GM23248 (cell line): ENCODE results near the gene MET. TPM values are rescaled to one million over a fixed set of nuclear protein-coding genes. Genes with fewer than 3 reads are reported as not detected.

ENCODE experiments used
- DNase-seq: peaks from one replicate; pipeline ENCODE4 v3.0.0-alpha.2; 2015
- H2AFZ ChIP-seq: fragments of 200-600 bp; sonication (generic); 2 replicates; pipeline ENCODE4 v1.6.1; 2016; ENCODE audit warnings: antibody characterized with exemption
- H3F3A ChIP-seq: fragments of 200-600 bp; sonication (generic); 2 replicates; pipeline ENCODE4 v1.6.1; 2016; ENCODE audit warnings: mild to moderate bottlenecking, antibody characterized with exemption, mixed run types; ENCODE audit not compliant: insufficient read depth
- H3K27ac ChIP-seq: fragments of 200-600 bp; sonication (generic); 2 replicates; pipeline ENCODE4 v1.5.1; 2016; ENCODE audit warnings: mild to moderate bottlenecking
- H3K27me3 ChIP-seq: fragments of 200-600 bp; sonication (generic); replicated peaks from 2 replicates; pipeline ENCODE4 v1.6.1; 2016; ENCODE audit warnings: mild to moderate bottlenecking; ENCODE audit not compliant: insufficient read depth
- H3K36me3 ChIP-seq: fragments of 200-600 bp; sonication (generic); 2 replicates; pipeline ENCODE4 v1.6.1; 2016; ENCODE audit warnings: low read depth, mild to moderate bottlenecking
- H3K4me1 ChIP-seq: fragments of 200-600 bp; sonication (generic); 2 replicates; pipeline ENCODE4 v1.6.1; 2016; ENCODE audit warnings: mild to moderate bottlenecking; ENCODE audit not compliant: insufficient read depth
- H3K4me2 ChIP-seq: fragments of 200-600 bp; sonication (generic); one replicate; pipeline ENCODE4 v1.6.1; 2016; ENCODE audit warnings: mild to moderate bottlenecking; ENCODE audit not compliant: unreplicated experiment
- H3K4me3 ChIP-seq: fragments of 200-600 bp; sonication (generic); 2 replicates; pipeline ENCODE4 v1.5.1; 2016; ENCODE audit warnings: mild to moderate bottlenecking
- H3K79me2 ChIP-seq: fragments of 200-600 bp; sonication (generic); 2 replicates; pipeline ENCODE4 v1.6.1; 2016; ENCODE audit warnings: mild to moderate bottlenecking; ENCODE audit not compliant: insufficient read depth
- H3K9ac ChIP-seq: fragments of 200-600 bp; sonication (generic); 2 replicates; pipeline ENCODE4 v1.6.1; 2016; ENCODE audit warnings: mild to moderate bottlenecking
- H3K9me2 ChIP-seq: fragments of 200-600 bp; sonication (generic); 2 replicates; pipeline ENCODE4 v1.6.1; 2016; ENCODE audit warnings: mixed run types, mild to moderate bottlenecking, moderate library complexity; ENCODE audit not compliant: insufficient read depth
- H3K9me3 ChIP-seq: fragments of 200-600 bp; sonication (generic); one replicate; pipeline ENCODE4 v1.6.1; 2017; ENCODE audit warnings: low read depth
- H4K20me1 ChIP-seq: fragments of 200-600 bp; sonication (generic); 2 replicates; pipeline ENCODE4 v1.6.0; 2016; ENCODE audit not compliant: insufficient read depth
- EZH2 ChIP-seq: fragments of 200-600 bp; sonication (generic); IDR thresholded peaks from 2 replicates; pipeline ENCODE4 v1.6.1; 2018; ENCODE audit warnings: antibody characterized with exemption, mild to moderate bottlenecking; ENCODE audit not compliant: insufficient read depth, poor library complexity, severe bottlenecking
- EZH2phosphoT487 ChIP-seq: fragments of 200-600 bp; sonication (generic); IDR thresholded peaks from 2 replicates; pipeline ENCODE4 v1.6.1; 2018; ENCODE audit warnings: antibody characterized with exemption, moderate library complexity, mild to moderate bottlenecking, low read depth; ENCODE audit not compliant: insufficient read depth
- WGBS, 2 experiments: methylation state at CpG; one replicate each; pipeline ENCODE4 v1.1.6; 2015 to 2017; ENCODE audit warnings: low lambda C conversion rate in 2 of 2, low coverage in 1 of 2; ENCODE audit errors: missing lambda C conversion rate in 2 of 2; 5-methylcytosine and 5-hydroxymethylcytosine counted together
- in situ Hi-C: fragments of 300-500 bp; cut with MboI; formaldehyde crosslinking; loops from 2 replicates; pipeline ENCODE4 v1.15.0; 2020
- polyA plus RNA-seq: library from polyadenylated mRNA; unstranded; fragments of >200 nt; fragmentation: Nextera tagmentation; extraction: Ambion mirVana; gene quantifications from 2 replicates; pipeline ENCODE4 v1.2.1, GENCODE V29; 2016
- total RNA-seq: library from RNA; depleted of rRNA; stranded (reverse); fragments of >200 nt; shearing (Covaris generic); gene quantifications from 2 replicates; pipeline ENCODE4 v1.2.3, GENCODE V29; 2014

Gene MET
- total and polyA plus RNA-seq, 2 experiments from 2014 or later = 25.3 to 62.3 TPM

DNA sequence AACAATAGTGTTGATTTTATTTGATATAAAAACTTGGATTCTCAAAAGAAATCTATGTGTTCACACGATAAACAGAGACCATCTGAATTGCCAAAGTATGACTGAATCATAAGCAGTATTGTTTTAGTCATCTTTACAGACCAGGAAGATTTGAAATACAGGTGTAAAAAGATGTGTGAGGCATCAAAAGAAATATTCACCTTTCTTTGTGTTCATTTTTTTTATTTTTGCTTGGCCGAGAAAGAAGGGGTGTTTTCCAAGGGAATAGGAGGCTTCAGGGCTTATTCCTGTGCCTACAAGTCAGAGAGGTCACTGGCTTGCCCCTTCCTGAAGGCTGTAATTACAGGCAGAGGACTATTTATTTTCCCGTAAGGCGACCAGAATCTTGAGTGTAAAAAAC, 37.3 kb downstream of the MET start:
- no peaks in the 10 kb centered on the region for H3K9me2 ChIP-seq
- in situ Hi-C loops = no loop called here
- H3K4me2 ChIP-seq = no peak overlapping the region
- no peak overlapping the region for H2AFZ ChIP-seq
- no peaks in the 10 kb centered on the region for H4K20me1 ChIP-seq
- H3K4me3 ChIP-seq = no peak overlapping the region
- TF ChIP-seq EZH2phosphoT487 (no peak), EZH2 (no peak)
- H3K36me3 ChIP-seq = no peaks in the 10 kb centered on the region
- H3K9ac ChIP-seq = no peak overlapping the region
- H3K4me1 ChIP-seq = peaks cover 48% of the 10 kb centered on the region
- peaks cover 76% of the 10 kb centered on the region for H3K79me2 ChIP-seq
- H3K27me3 ChIP-seq = no peaks in the 10 kb centered on the region
- no peak for DNase-seq
- 97 to 99% methylated on average over 4 of the region's 4 CpGs for WGBS, 2 experiments
- peaks cover 32% of the 10 kb centered on the region for H3F3A ChIP-seq
- H3K27ac ChIP-seq = no peak overlapping the region
- no peaks in the 10 kb centered on the region for H3K9me3 ChIP-seq

DNA sequence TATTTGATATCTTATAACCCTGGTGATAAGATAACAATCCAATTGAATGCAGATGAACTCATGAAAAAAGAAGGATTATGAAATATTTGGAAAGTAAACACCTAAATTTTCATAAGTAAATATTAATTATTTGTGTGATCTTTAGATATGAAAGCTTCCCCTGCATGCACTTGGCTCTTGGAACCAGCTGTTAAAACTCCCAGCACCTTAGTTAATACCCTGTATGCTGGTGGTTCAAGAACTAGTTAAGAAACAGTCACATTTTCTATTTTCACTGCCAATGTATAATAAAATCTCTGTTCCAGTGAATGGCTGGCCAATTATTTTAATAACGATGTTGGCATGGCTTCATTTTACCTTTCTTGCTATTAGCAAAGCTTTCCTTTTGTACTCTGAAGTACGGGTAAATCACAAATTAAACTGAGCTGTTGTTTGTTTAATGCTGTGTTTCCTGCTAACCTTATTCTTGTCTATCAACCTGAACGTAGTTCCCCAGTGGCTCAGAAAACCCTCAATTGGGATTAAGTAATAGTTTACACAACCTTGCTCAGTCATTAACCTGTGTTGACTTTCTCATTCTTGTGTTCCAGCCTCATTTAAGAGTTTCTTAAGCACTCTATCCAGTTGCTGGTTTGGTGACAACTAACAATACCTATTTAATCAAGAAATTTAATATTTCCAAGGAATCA, 38.9 kb downstream of the MET start:
- Histone ChIP-seq H3K4me2 (no peak overlapping the region), H3F3A (peaks cover 37% of the 10 kb centered on the region), H3K9me2 (no peaks in the 10 kb centered on the region), H3K9ac (no peak overlapping the region), H3K4me3 (no peak overlapping the region), H3K27me3 (no peaks in the 10 kb centered on the region), H3K36me3 (no peaks in the 10 kb centered on the region), H4K20me1 (no peaks in the 10 kb centered on the region), H3K9me3 (no peaks in the 10 kb centered on the region), H3K4me1 (peaks cover 61% of the 10 kb centered on the region), H2AFZ (no peak overlapping the region), H3K27ac (no peak overlapping the region), H3K79me2 (peaks cover 77% of the 10 kb centered on the region)
- in situ Hi-C loops = no loop called here
- DNase-seq = no peak
- TF ChIP-seq EZH2phosphoT487 (no peak), EZH2 (no peak)
- 89 to 95% methylated on average over 3 of the region's 3 CpGs for WGBS, 2 experiments

DNA sequence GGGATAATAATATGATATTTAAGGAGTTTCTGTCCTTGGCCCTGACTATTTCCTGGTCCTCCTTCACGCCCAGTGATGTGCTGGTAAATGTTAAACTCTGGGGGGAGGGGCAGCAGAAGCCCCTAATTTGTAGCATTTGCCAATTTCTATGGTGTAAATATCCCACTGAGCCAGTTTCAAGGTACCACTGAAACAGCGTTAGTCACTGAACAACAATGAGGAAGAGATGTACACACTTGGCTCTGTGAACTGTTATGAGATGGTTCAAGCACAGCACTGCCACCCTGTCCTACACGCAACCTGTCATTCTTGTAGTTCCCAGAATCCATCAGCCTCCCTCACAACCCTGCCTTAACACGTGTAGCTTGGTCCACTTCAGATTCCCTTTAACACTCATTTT, 39.8 kb downstream of the MET start:
- Histone ChIP-seq H3K27ac (no peak overlapping the region), H2AFZ (no peak overlapping the region), H3K9me3 (no peaks in the 10 kb centered on the region), H3F3A (peaks cover 37% of the 10 kb centered on the region), H3K4me3 (no peak overlapping the region), H3K36me3 (no peaks in the 10 kb centered on the region), H3K9me2 (no peaks in the 10 kb centered on the region), H3K4me2 (no peak overlapping the region), H3K79me2 (peaks cover 73% of the 10 kb centered on the region), H3K27me3 (no peaks in the 10 kb centered on the region), H3K4me1 (peaks cover 58% of the 10 kb centered on the region), H4K20me1 (no peaks in the 10 kb centered on the region), H3K9ac (no peak overlapping the region)
- DNase-seq = no peak
- 90 to 94% methylated on average over 4 of the region's 4 CpGs for WGBS, 2 experiments
- TF ChIP-seq EZH2 (no peak), EZH2phosphoT487 (no peak)
- in situ Hi-C loops = no loop called here

DNA sequence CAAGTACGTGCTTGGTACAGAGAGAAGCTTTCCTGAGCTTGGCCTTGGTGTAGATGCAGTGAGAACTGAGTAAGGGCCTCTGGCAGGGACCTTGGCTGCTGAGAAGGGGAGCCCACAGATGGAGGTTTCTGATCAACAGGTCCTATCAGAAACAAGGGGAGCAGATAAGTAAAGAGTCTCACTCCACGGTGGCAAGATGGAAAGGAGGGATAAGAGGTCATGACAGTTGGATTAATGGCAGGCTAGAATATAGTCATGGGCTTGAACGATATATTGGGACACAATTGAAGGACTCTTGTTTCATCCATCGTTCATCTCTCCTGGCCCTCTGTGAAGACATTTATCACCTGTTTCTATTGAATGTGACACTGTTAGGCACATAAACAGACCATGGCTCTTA, 41.5 kb downstream of the MET start:
- Histone ChIP-seq H3K9me2 (no peaks in the 10 kb centered on the region), H3K27ac (peak overlapping the region; percentile 87), H3K36me3 (no peaks in the 10 kb centered on the region), H3K4me2 (peak overlapping the region; percentile 51), H3K27me3 (no peaks in the 10 kb centered on the region), H3K4me3 (no peak overlapping the region), H3K4me1 (peaks cover 53% of the 10 kb centered on the region), H2AFZ (no peak overlapping the region), H3F3A (peaks cover 42% of the 10 kb centered on the region), H3K9me3 (no peaks in the 10 kb centered on the region), H4K20me1 (no peaks in the 10 kb centered on the region), H3K9ac (no peak overlapping the region), H3K79me2 (peaks cover 67% of the 10 kb centered on the region)
- TF ChIP-seq EZH2phosphoT487 = no peak
- no peak for TF ChIP-seq EZH2
- no peak for DNase-seq
- WGBS, 2 experiments = 51 to 58% methylated on average over 4 of the region's 4 CpGs
- in situ Hi-C loops = no loop called here
